ENCODE data around the gene HTT. TPM values are rescaled to one million over a fixed set of nuclear protein-coding genes. Genes with fewer than 3 reads are reported as not detected.
A peak's percentile ranks its signal among the peaks of the same experiment; 100 is the strongest.

Gene HTT
- total and polyA plus RNA-seq, 9 of the 15 experiments (the other 6 are each of a cell fraction or from before 2014, with no cell fraction given) = 0.66 to 31.6 (median 14.7) TPM

DNA sequence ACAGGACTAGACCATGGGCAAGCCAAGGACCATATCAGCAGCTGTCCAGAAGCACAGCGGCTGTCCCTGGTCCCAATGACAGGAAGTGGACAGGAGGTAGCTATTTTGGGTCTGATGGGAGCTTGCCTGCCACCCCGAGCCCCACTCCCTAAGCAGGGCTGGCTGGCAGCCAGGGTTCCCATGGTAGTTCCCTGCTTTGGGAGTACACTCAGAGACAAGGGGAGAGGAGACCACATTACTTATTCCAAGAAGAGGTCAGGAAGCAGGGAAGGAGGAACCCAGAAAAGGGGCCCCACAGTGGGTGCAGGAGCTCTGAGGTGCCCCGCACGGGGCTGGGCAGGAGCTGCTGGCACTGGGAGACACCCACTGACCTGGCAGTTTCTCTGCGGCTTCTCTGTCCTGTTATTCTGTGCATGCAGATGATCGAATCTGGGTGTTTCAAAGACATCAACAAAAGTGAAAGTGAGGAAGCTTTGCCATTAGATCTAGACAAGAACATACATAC lies 36.5 kb upstream of the HTT start (continued):
- TF ChIP-seq FIP1L1 (IDR thresholded peaks at IDR 0.05; ENCODE audit: low read depth, low read length, poor library complexity, severe bottlenecking) (no peak), SMARCB1 (IDR thresholded peaks at IDR 0.05; ENCODE audit: insufficient read length, low read depth) (no peak), RBBP5 (IDR thresholded peaks at IDR 0.05; ENCODE audit: borderline replicate concordance, insufficient read depth, low read length, poor library complexity, severe bottlenecking) (no peak), ILK (tag; IDR thresholded peaks at IDR 0.05; ENCODE audit: borderline replicate concordance, low read depth) (no peak), SAFB (IDR thresholded peaks at IDR 0.05; ENCODE audit: borderline replicate concordance, low read depth, low read length) (no peak)

GRCh38 chr4:3039706-3040366 lies 34.6 kb upstream of the HTT start:
- Histone ChIP-seq H3K79me2 (ENCODE audit: control insufficient read depth, insufficient read depth, low read length) (no peaks in the 10 kb centered on the region), H3K27ac (ENCODE audit: extremely low read depth, low read depth, low read length) (no peak overlapping the region), H3K36me3 (ENCODE audit: control insufficient read depth, insufficient read depth, low read length) (no peaks in the 10 kb centered on the region), H3K4me1 (replicated peaks in 1 of 2; ENCODE audit: control insufficient read depth in 2 of 2, insufficient read depth in 2 of 2, low read length in 2 of 2) (peaks cover 0 to 29% of the 10 kb centered on the region in 2 experiments; a peak in 3 of 5 replicates), H3K4me2 (ENCODE audit: insufficient read depth, low read length) (no peak overlapping the region), H3K9me3 (replicated peaks; ENCODE audit: control insufficient read depth, insufficient read depth, low read depth, low read length) (no peaks in the 10 kb centered on the region), H2AFZ (ENCODE audit: low read depth, low read length) (no peak overlapping the region), H3K27me3 (ENCODE audit: control insufficient read depth in 2 of 2, insufficient read depth in 2 of 2, low read length in 2 of 2) (peaks cover 48 to 75% of the 10 kb centered on the region in 2 experiments), H3K9ac (ENCODE audit: insufficient read depth in 1 of 2, low read depth in 2 of 2, low read length in 2 of 2) (no peak overlapping the region), H4K20me1 (replicated peaks; ENCODE audit: control insufficient read depth, insufficient read depth, low read length) (no peaks in the 10 kb centered on the region), H3K4me3 (no peak overlapping the region), H3K9me1 (ENCODE audit: control insufficient read depth, insufficient read depth, low read length) (no peaks in the 10 kb centered on the region)
- TF ChIP-seq PRDM10 (IDR thresholded peaks at IDR 0.05; ENCODE audit: partially characterized antibody) (peak; percentile 50), ZNF174 (CRISPR knock-in tag; IDR thresholded peaks at IDR 0.05) (no peak)
- in situ Hi-C loops (cut with MboI) (no loop called here), intact Hi-C loops (cut with micrococcal nuclease) (loop anchor here (5.0 to 10.0 kb wide), 2 partner anchors 95 to 278 kb away; no protein-coding TSS in a partner anchor)
- ChIA-PET POLR2A (interaction anchor here (0.6 kb wide), 3 partner anchors 48 to 374 kb away, joined by 3 read pairs; no protein-coding TSS in a partner anchor), CTCF (ENCODE audit: low intra/inter-chr PET ratio) (no interaction called here)
- no peak for DNase-seq (ENCODE audit: extremely low read depth in 1 of 4, low spot score in 3 of 4)
- no peak for ATAC-seq
- BruUV-seq (replicated peaks) = no TSS peak
- FAIRE-seq = no peak
- 4% methylated on average over 8 of the region's 8 CpGs for WGBS (ENCODE audit: insufficient coverage, low coverage, missing lambda C conversion rate)
